Measurements from ENCODE around the gene RSBN1.
A peak's percentile ranks its signal among the peaks of the same experiment; 100 is the strongest.

The RSBN1 gene

DNA sequence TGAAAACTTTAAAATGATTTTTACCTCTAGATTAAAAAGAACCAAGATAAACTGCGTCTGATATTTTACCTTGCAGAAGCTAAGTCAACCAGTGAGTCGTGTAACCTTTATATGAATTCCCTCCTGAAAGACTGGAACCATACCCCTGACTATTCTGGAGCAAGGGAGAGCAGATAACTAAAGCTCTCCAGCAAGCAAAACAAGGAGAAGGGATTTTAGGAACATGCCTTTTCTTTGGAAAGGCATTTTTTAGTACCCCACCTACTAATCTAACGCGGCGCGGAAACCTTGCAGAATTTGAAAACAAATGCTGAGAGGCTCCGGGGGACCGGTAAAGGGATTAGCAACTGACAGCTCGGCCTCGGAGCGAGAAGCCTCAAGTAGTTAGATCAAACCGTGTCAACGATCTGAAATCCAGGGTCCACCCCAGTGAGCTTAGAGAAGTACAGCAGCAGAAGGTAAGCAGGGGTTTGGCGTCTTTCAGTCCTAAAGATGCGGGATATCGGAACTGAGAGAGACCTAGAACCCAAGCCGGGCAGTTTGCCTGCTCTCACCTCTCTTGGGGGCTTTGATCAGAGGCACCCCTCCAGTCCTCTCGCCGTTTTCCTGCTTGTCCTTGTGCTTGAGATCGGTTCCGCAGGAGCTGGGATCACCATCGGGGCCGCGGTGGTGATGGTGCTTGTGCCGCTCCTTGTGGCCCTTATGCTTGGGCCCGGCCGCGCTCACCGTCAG lies 954 bp downstream of the RSBN1 start:
- peak; percentile 27 for DNase-seq

DNA sequence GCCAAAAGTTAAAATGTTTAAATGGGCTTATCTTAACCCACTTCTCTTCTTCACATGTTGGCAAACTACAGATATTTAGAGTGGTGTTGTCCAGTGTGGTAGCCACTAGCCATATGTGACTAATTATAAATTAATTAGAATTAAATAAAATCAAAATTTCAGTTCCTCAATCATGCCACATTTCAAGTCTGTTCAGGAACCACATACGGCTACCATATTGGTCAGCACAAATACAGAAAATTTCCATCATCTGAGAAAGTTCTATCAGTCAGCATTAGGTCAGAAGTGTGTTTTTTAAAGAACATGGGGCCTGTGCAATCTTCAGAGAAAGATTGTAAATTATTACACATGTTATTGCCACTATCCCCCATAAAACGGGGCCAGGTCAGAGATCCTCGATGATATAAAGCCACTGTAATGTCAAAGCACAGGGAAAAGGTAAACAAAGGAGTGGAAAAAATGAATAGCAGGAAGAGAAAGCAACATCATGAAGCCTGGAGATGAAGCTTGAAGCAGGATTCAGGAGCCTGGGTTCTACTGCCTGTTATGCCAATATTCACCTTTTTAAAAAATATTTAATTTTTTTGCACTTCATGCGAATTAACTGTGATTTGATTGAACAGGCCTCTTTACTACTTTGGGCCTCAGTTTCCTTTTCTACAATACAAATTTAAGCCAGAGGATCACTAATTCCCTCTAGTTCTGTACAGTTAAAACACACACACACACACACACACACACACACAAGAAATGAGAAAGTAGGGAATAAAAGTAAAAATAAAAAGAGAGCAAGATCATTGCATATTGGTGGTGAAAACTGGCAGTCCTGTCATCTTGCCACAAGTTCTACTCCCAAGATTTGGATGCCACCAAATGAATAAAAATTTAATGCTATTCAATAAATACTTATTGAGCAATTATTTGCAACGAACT lies 2.3 kb downstream of the RSBN1 start:
- no peak for DNase-seq

DNA sequence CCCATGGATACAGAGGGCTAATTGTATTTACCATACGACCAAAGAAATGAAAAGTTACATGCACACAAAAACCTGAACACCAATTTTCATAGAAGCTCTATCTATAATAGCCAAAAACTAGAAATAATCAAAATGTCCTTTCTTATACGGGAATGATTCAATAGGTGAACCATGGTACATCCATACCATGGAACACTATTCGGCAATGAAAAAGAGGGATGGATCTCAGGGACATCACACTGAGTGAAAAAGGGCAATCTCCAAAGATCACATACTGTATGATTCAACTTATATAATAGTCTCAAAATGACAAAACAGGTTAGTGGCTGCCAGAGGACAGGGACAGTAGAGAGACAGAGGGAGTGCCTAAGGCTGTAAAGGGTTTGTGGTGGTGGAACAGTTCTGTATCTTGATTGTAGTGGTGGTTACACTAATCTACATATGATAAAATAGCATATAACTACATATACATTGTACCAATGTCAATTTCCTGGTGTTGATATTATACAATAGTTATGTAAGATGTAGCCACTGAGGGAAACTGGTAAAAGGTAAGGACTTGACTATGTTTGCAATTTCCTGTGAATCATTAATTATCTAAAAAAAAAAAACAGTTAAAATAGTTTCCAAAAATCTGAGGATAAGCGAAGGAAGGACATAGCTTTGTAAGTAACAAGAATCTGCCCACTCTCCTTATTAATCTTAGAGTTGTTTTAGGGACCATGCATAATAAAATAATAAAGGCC lies 3.7 kb downstream of the RSBN1 start:
- DNase-seq: no peak

DNA sequence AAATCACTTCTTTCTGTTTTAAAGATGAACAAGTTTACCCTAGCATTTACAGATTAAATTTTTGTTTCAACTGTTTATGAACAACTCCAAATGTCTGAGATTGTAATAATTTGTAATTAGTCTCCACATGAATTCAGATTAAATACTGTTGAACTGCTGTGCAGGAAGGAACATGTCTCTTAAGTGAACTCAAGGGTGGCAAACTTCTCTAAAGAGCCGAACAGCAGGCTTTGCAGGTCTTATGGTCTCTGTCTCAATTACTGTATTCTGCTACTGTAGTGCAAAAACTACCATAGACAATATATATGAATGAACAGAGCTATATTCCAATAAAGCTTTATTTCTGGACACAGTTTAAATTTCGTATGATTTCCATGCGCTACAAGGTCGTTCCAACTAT lies 6.6 kb downstream of the RSBN1 start:
- no peak for DNase-seq

- DNase-seq: no peak
Measured at GRCh38 chr1:113805256-113805531, 7.1 kb downstream of the RSBN1 start.

DNA sequence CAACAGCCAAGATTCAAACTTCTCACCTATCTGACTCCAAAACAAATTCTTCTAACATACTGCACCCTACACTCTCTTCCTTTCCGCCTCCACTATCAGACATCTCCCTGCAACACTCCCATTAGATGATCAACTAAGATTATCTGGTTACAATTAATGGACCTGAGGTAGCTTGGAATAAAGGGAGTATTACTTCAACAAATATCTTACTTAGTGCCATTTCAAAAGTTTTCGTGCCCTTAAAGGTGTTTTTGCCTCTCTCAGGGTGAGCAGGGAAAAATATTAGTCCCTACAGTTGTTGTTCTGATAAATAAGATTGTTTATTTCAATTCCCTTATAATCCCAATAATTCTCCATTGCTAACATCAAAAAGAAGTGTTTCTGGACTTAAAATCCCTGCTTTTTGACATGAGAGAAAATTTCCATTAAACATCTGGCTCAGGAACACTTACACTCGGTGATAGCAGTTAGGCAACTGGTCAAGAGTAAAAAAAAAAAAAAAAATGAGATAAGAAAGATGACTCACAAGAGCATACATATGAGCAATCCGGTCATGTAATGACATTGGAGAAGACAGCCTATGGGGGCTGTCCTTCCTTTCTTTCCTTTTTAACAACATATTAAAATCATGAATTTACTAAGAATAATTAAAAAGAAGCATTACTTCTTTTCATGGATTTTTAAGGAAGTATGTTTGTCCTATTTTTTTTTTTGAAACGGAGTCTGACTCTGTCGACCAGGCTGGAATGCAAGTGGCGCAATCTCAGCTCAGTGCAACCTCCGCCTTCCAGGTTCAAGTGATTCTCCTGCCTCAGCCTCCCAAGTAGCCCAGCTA lies 7.6 kb downstream of the RSBN1 start:
- no peak for DNase-seq

DNA sequence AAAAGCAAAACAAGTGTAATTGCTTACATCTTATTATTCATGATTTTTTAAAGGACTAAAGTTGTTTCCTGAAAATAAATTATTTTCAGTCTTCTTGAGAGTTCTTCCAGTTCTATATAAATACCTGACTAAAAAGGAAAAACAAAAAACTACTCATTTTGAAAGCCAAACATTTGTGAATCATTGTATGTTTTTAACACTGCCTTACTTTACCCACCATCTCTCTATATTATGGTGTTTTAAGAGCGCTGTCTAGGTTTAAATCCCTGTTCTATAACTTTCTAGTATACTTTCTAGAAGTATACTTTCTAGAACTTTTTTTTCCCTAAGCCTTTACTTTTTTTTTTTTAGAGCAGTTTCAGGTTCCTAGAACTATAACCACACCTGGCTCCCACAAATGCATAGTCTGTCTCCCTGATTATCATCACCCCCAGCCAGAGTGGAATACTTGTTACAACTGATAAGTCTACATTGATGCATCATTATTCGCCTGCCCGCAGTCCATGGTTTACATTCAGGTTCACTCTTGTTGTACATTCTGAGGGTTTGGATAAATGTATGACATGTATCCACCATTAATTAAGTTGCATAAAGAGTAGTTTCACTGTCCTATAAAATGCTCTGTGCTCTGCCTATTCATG lies 9.8 kb downstream of the RSBN1 start:
- DNase-seq: no peak

DNA sequence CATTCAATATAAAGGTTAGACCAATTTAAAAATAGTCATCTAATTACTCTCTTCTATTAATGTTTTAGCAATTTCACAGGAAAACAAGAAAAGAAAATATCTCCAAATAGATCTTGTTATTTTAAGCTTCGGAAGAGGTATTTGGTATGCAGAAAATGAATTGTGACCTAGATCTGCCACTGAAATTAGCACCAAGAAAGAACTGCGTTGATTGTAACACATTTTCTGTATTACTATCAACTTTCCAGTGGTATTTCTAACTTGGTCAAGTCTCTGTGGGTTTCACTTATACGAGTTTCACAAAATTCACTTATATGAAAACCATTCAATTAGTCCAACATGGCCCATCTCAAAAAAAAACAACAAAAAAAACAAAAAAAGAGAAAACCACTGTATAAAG lies 11.8 kb downstream of the RSBN1 start:
- no peak for DNase-seq

DNA sequence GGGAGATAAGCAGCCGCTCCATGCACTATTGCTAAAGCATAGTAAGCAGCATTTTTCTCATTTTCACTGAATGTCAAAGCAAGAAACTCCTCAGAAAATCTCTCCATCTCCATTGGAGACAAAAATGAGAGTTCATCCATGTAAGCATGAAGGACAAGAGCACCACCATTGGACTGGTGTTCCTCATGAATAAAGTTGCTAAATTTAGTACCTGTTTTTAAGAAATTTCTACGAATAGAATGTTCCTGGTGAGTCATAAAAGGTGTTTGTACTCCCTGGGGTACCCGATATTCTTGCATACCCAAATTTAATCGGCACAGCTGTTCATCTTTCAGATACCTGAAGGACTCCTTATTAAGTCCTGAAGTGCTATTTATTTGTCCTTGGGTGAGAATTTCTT lies 14.8 kb downstream of the RSBN1 start:
- DNase-seq: no peak

DNA sequence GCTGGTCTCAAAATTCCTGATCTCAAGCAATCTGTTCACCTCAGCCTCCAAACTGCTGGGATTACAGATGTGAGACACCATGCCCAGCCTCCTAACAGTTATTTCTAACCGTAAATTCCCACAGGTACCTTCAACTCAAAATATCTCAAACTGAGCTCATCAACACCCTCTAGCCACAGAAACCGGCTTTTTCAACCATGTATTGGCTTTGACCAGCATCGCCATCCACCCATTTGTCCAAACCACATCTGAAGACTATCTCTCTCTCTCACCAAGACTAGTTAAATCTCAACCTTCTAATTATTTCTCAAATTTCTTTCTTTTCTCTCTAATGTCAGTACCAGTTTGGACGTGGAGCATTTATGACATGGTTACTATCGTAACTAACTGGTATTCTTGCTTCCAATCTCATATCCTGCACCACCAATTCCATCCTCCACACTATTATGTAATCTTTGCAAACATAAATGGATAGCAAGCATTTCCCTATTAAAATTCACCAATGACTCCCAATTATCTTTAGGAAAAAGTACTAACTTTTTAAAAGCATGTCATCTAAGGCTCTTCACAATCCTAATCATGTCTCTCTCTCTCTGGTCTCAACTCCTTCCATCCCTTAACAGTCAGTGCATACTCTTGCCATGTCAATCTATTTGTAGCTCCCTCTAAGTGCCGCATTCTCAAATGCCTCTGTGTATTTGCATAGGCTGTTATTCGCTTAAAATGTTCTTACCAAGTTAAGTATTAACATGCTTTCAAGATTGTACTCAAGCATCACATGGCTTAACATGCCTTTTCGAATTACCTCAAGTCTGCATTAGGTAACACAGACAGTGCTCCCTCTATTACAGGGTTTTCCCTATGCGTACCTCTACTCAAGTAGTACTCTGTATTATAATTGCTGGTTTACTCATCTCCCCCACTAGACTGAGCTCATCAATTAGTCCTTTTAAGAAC lies 18.1 kb downstream of the RSBN1 start:
- DNase-seq: no peak

GRCh38 chr1:113792986-113793385 lies 19.3 kb downstream of the RSBN1 start:
- no peak for DNase-seq

DNA sequence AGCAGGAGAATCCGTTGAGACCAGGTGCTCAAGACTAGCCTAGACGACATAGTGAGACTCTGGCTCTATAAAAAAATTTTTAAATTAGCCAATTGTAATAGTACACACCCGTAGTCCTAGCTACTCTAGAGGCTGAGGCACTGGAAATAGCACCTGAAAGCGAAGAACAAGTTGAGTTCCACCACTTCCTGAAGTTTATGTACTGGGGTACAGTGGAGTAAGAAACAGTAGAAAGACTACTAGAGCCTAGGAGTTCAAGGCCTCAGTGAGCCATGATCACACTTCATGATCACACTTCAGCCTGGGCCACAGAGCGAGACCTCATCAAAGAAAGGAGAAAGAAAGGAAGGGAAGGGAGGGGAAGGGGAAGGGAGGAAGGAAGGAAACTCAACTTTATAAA lies 19.8 kb downstream of the RSBN1 start:
- DNase-seq: no peak

- no peak for DNase-seq
Measured at GRCh38 chr1:113788802-113789201, 23.5 kb downstream of the RSBN1 start.

DNA sequence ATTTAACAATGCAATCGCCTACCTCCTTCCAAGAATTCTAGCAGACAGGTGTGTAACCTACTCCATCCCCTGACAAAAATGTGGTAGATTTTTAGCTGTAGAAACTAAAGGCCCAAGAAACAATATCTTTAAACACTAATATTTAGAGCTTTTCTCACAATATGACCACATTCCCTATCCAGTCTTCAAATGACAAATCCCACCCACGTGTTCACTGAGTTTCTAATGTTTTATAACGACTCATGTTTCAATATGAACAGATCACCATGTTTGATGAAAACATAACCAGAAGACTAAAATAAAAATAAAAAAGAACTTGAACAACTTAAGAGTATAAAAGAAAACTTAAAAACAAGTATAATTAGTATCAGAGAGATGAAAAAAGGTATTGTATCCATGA lies 24.6 kb downstream of the RSBN1 start:
- no peak for DNase-seq

GRCh38 chr1:113786069-113786468 lies 26.2 kb downstream of the RSBN1 start:
- no peak for DNase-seq

- DNase-seq: no peak
Measured at GRCh38 chr1:113784104-113784779, 28.0 kb downstream of the RSBN1 start.

DNA sequence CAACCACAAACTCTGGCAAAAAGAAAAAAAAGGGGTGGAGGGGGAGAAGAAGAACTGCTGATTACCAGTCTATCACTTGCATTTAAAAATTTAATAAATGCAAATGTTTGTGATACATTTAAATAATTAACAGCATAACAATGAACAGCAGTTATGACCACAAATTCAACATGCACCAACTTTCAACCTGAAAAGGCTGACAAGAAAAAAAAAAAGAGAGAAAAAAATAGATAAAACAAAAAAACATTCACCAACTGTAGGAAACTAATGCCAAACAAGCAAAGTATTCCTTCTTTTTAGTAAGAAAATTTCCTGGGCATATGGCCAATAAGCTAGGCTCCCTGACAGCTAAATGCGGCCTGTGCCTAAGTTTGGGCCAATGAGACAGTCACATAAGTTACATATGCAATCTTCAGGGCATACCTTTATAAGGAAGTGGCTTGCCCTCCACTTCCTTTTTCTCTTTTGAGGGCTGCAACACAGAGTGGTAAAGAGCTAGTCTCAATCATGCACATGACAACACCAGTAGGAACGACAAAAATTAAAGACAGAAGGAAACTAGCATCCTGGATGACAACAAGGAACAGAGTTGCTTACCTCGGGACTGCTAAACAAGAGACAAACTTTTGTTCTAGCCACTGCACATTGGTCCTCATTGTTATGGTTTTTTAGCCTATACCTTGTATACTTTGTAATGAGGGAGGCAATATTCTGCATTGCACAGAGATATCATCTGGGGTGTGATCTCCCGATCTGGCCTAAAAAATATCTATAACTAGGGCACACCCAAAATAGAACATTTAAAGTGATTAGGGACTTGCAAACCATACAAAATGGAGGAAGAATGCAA lies 28.8 kb downstream of the RSBN1 start:
- no peak for DNase-seq

- no peak for DNase-seq
Measured at GRCh38 chr1:113782406-113782805, 29.9 kb downstream of the RSBN1 start.

GRCh38 chr1:113780374-113781146 lies 31.7 kb downstream of the RSBN1 start:
- DNase-seq: no peak

Data from NCI-H1105 treated with DMSO at 0.1 percent for 48 hours (cell line).